ENCODE measurements around the gene MVD. TPM values are rescaled to one million over a fixed set of nuclear protein-coding genes. Genes with fewer than 3 reads are reported as not detected.
A peak's percentile ranks its signal among the peaks of the same experiment; 100 is the strongest.

Gene MVD
- total and polyA plus RNA-seq, 10 of the 15 experiments (the other 5 are each of a cell fraction or from before 2014, with no cell fraction given): 5.0 to 147 (median 65.0) TPM

DNA sequence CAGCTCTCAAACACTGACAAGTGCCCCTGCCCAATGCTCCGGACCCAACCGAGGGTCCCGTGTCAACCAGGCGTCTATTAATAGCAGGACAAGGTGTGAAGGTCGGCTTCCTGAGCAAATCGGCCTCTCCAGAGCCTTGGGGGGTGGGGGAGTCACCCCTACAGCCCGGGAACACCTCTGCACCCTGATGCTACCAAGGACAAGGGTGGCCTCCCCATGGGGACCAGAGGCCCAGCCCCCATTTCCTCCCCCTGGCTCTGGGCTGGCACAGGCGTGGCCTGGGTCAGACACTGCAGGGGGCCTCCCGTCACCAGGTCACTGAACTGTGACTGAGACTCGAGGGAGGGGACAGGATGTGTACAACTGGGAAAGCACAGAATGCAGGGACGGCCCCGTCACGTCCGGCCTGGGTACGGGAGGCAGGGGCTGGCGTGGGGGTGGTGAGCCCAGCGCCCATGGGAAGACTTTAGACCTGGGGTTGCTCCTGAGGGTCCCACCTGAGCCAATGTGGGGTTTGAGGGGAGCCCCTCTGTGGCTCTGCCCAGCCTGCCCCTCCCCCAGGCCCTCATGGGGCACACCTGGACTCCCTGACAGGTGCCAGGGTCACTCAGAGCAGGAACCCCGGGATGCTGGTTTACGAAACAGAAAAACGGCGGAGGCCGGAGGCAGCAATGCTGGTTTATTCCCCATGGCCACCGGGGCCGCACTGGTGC lies 11.5 kb downstream of the MVD start (continued):
- TF ChIP-seq, protein P1, sequence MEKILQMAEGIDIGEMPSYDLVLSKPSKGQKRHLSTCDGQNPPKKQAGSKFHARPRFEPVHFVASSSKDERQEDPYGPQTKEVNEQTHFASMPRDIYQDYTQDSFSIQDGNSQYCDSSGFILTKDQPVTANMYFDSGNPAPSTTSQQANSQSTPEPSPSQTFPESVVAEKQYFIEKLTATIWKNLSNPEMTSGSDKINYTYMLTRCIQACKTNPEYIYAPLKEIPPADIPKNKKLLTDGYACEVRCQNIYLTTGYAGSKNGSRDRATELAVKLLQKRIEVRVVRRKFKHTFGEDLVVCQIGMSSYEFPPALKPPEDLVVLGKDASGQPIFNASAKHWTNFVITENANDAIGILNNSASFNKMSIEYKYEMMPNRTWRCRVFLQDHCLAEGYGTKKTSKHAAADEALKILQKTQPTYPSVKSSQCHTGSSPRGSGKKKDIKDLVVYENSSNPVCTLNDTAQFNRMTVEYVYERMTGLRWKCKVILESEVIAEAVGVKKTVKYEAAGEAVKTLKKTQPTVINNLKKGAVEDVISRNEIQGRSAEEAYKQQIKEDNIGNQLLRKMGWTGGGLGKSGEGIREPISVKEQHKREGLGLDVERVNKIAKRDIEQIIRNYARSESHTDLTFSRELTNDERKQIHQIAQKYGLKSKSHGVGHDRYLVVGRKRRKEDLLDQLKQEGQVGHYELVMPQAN (conservative IDR thresholded peaks at IDR 0.05): peak; percentile 21; the same call in 1 of the 2 replicates
- TF ChIP-seq ZNF24 (IDR thresholded peaks at IDR 0.05) (no peak), NBN (IDR thresholded peaks at IDR 0.05) (peak; percentile 86; the same call in 1 of the 2 replicates), CREB1 (IDR thresholded peaks at IDR 0.05; ENCODE audit: low read depth) (peak; percentile 87), IKZF2 (IDR thresholded peaks at IDR 0.05) (peak; percentile 87 to 89), PAX8 (IDR thresholded peaks at IDR 0.05) (peak; percentile 97; the same call in 1 of the 2 replicates), POLR2AphosphoS5 (IDR thresholded peaks at IDR 0.05; ENCODE audit: low read length) (peak; percentile 68; the same call in 1 of the 2 replicates), BCL11A (IDR thresholded peaks at IDR 0.05; ENCODE audit: low read depth, low read length) (0 out of 2 replicates have a peak, but pooled peaks have one; percentile 12), TAF1 (IDR thresholded peaks at IDR 0.05; ENCODE audit: borderline replicate concordance, low read depth, low read length) (no peak), BACH1 (IDR thresholded peaks at IDR 0.05; ENCODE audit: borderline replicate concordance) (peak; percentile 56; the same call in 1 of the 2 replicates), STAT1 (conservative IDR thresholded peaks at IDR 0.05) (0 out of 2 replicates have a peak, but pooled peaks have one; percentile 75), DPF2 (IDR thresholded peaks at IDR 0.05) (0 out of 2 replicates have a peak, but pooled peaks have one; percentile 89), NFYA (IDR thresholded peaks at IDR 0.05; ENCODE audit: borderline replicate concordance, low read depth, low read length) (no peak), FOXK2 (IDR thresholded peaks at IDR 0.05) (peak; percentile 86), GABPA (IDR thresholded peaks at IDR 0.05; ENCODE audit: low read depth) (peak; percentile 85), MEF2B (IDR thresholded peaks at IDR 0.05; ENCODE audit: partially characterized antibody, poor library complexity, severe bottlenecking) (peak; percentile 81), NR2C1 (IDR thresholded peaks at IDR 0.05) (peak; percentile 42; the same call in 1 of the 2 replicates), HDGF (IDR thresholded peaks at IDR 0.05) (peak; percentile 94), NR2F1 (conservative IDR thresholded peaks at IDR 0.05) (peak; percentile 80)
- TF ChIP-seq, protein P2, sequence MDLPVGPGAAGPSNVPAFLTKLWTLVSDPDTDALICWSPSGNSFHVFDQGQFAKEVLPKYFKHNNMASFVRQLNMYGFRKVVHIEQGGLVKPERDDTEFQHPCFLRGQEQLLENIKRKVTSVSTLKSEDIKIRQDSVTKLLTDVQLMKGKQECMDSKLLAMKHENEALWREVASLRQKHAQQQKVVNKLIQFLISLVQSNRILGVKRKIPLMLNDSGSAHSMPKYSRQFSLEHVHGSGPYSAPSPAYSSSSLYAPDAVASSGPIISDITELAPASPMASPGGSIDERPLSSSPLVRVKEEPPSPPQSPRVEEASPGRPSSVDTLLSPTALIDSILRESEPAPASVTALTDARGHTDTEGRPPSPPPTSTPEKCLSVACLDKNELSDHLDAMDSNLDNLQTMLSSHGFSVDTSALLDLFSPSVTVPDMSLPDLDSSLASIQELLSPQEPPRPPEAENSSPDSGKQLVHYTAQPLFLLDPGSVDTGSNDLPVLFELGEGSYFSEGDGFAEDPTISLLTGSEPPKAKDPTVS (IDR thresholded peaks at IDR 0.05; ENCODE audit: low read depth, low read length): no peak
- TF ChIP-seq, protein P3, sequence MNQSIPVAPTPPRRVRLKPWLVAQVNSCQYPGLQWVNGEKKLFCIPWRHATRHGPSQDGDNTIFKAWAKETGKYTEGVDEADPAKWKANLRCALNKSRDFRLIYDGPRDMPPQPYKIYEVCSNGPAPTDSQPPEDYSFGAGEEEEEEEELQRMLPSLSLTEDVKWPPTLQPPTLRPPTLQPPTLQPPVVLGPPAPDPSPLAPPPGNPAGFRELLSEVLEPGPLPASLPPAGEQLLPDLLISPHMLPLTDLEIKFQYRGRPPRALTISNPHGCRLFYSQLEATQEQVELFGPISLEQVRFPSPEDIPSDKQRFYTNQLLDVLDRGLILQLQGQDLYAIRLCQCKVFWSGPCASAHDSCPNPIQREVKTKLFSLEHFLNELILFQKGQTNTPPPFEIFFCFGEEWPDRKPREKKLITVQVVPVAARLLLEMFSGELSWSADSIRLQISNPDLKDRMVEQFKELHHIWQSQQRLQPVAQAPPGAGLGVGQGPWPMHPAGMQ (IDR thresholded peaks at IDR 0.05; ENCODE audit: borderline replicate concordance): no peak
- TF ChIP-seq, protein P4, sequence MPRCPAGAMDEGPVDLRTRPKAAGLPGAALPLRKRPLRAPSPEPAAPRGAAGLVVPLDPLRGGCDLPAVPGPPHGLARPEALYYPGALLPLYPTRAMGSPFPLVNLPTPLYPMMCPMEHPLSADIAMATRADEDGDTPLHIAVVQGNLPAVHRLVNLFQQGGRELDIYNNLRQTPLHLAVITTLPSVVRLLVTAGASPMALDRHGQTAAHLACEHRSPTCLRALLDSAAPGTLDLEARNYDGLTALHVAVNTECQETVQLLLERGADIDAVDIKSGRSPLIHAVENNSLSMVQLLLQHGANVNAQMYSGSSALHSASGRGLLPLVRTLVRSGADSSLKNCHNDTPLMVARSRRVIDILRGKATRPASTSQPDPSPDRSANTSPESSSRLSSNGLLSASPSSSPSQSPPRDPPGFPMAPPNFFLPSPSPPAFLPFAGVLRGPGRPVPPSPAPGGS (IDR thresholded peaks at IDR 0.05; ENCODE audit: borderline replicate concordance, insufficient read depth, low read depth, low read length, poor library complexity, severe bottlenecking): peak; percentile 86
- TF ChIP-seq, protein P5, sequence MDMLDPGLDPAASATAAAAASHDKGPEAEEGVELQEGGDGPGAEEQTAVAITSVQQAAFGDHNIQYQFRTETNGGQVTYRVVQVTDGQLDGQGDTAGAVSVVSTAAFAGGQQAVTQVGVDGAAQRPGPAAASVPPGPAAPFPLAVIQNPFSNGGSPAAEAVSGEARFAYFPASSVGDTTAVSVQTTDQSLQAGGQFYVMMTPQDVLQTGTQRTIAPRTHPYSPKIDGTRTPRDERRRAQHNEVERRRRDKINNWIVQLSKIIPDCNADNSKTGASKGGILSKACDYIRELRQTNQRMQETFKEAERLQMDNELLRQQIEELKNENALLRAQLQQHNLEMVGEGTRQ (IDR thresholded peaks at IDR 0.05; ENCODE audit: borderline replicate concordance, low read depth, low read length): no peak

Data from GM12878 (cell line).